ENCODE measurements around the gene COQ8A.

Gene COQ8A

DNA sequence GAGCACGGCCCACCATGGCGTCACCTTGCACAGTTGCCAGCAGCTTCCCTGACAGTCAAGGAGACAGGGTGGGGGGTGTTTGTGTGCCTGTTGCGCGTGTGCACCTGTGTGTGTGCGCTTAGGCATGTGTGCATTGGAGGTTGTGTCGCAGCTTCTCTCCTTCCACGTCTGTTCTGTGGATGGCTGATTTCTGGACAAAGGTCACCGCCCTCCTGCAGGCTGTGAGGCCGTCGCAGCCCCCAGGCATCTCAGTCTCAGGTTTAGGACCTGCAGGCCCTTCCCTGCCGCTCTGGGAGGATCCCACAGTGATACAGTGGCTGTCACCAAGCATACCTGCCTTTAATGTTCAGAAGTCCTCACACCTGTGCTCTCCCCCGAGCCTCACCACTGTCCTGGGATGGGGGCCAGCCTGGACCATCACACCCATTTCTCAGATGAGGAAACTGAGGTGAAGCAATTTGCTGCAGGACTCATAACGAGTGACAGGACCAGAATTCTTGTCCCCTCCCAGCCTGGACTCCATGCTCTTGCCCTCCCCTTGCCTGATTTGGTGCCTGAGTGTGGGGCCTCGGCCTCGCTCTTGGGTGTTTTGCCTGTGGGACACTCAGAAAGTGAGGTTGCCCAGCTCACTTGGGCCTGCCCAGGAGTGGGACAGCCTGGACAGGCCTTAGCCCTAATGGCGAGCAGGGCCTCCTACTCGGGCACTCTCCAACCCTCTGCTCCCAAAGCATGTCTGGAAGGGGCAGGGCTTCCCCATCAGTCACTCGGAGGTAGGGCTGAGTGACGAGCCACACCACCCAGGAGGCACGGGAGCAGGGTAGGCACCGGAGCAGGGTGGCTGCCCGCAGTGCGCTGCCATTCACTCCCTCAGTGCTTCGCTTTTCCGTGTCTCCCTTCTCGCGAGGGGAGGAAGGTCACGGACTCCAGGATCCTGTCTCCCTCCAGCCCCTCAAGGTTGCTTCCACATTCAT lies 22.6 kb downstream of the COQ8A start:
- Histone ChIP-seq H3K4me3 (replicated peaks; ENCODE audit: insufficient read depth, low read length) (no peak overlapping the region), H3K27me3 (ENCODE audit: insufficient read depth, poor library complexity, severe bottlenecking) (no peaks in the 10 kb centered on the region), H3K27ac (replicated peaks) (no peak overlapping the region)
- DNase-seq (ENCODE audit: low read depth in 1 of 2, low spot score in 1 of 2): no peak
- no peak for TF ChIP-seq SPI1 (IDR thresholded peaks at IDR 0.05; ENCODE audit: borderline replicate concordance, low read depth)

DNA sequence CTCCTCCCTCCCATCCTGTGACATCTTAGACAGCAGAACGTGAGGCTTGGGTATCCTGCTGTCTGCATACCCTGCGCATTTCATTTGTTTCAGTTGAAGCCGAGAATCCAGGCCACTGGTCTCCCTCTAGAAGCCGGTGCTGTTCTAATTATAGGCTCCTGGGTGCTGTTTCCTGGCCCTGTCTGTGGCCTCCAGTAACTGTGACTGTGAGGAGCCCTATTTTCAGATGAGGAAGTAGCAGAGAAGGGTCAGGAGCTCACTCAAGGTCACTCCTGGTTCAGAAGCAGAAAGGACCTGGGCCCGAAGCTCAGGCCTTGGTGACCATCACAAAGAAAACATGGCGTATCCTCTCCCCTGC lies 24.0 kb downstream of the COQ8A start:
- TF ChIP-seq, protein P1, sequence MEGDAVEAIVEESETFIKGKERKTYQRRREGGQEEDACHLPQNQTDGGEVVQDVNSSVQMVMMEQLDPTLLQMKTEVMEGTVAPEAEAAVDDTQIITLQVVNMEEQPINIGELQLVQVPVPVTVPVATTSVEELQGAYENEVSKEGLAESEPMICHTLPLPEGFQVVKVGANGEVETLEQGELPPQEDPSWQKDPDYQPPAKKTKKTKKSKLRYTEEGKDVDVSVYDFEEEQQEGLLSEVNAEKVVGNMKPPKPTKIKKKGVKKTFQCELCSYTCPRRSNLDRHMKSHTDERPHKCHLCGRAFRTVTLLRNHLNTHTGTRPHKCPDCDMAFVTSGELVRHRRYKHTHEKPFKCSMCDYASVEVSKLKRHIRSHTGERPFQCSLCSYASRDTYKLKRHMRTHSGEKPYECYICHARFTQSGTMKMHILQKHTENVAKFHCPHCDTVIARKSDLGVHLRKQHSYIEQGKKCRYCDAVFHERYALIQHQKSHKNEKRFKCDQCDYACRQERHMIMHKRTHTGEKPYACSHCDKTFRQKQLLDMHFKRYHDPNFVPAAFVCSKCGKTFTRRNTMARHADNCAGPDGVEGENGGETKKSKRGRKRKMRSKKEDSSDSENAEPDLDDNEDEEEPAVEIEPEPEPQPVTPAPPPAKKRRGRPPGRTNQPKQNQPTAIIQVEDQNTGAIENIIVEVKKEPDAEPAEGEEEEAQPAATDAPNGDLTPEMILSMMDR (IDR thresholded peaks at IDR 0.05; ENCODE audit: insufficient read depth, low read length): no peak
- TF ChIP-seq POLR2AphosphoS5 (IDR thresholded peaks at IDR 0.05; ENCODE audit: low read depth) (no peak), GABPA (IDR thresholded peaks at IDR 0.05; ENCODE audit: low read depth) (no peak), SPI1 (IDR thresholded peaks at IDR 0.05; ENCODE audit: borderline replicate concordance, low read depth) (no peak)
- TF ChIP-seq, protein P2, sequence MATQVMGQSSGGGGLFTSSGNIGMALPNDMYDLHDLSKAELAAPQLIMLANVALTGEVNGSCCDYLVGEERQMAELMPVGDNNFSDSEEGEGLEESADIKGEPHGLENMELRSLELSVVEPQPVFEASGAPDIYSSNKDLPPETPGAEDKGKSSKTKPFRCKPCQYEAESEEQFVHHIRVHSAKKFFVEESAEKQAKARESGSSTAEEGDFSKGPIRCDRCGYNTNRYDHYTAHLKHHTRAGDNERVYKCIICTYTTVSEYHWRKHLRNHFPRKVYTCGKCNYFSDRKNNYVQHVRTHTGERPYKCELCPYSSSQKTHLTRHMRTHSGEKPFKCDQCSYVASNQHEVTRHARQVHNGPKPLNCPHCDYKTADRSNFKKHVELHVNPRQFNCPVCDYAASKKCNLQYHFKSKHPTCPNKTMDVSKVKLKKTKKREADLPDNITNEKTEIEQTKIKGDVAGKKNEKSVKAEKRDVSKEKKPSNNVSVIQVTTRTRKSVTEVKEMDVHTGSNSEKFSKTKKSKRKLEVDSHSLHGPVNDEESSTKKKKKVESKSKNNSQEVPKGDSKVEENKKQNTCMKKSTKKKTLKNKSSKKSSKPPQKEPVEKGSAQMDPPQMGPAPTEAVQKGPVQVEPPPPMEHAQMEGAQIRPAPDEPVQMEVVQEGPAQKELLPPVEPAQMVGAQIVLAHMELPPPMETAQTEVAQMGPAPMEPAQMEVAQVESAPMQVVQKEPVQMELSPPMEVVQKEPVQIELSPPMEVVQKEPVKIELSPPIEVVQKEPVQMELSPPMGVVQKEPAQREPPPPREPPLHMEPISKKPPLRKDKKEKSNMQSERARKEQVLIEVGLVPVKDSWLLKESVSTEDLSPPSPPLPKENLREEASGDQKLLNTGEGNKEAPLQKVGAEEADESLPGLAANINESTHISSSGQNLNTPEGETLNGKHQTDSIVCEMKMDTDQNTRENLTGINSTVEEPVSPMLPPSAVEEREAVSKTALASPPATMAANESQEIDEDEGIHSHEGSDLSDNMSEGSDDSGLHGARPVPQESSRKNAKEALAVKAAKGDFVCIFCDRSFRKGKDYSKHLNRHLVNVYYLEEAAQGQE (IDR thresholded peaks at IDR 0.05; ENCODE audit: insufficient replicate concordance, low read depth): no peak
- DNase-seq (ENCODE audit: low read depth in 1 of 2, low spot score in 1 of 2): peak in 1 of 2 experiments; percentile 34
- no peak overlapping the region for H3K27ac ChIP-seq (replicated peaks)

DNA sequence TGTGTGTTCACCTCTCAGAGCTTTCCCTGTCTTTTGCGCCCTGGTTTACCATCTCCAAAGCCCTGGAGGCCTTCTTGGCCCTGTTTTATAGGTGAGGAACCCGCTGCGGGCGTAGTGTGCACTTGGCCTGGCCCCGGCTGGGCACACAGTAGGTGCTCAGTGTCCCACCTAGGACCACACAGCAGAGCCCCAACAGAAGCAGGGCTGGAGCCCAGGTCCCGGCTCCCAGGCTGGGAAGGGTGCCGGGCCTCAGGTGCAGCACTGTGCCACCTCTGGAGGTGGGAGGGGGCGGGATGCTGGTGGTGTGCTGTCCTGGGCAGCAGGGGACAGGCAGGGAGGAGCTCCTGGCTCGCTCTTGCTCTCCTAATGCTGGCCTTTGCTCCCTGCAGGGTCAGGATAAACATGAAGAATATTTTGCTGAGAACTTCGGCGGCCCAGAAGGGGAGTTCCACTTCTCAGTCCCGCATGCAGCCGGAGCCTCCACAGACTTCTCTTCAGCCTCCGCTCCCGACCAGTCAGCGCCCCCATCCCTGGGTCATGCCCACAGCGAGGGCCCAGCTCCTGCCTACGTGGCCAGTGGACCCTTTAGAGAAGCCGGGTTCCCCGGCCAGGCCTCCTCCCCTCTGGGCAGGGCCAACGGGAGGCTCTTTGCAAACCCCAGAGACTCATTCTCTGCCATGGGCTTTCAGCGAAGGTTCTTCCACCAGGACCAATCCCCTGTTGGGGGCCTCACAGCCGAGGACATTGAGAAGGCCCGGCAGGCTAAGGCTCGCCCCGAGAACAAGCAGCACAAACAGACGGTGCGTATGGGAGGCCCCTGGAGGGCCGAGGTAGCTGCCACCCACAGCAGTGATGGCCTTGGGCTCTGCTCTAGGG lies 24.8 kb downstream of the COQ8A start:
- DNase-seq (ENCODE audit: low read depth in 1 of 2, low spot score in 1 of 2): no peak
- Histone ChIP-seq H3K4me3 (replicated peaks; ENCODE audit: insufficient read depth, low read length) (no peak overlapping the region), H3K27me3 (ENCODE audit: insufficient read depth, poor library complexity, severe bottlenecking) (no peaks in the 10 kb centered on the region), H3K27ac (replicated peaks) (no peak overlapping the region)
- TF ChIP-seq, protein P1 (IDR thresholded peaks at IDR 0.05; ENCODE audit: insufficient read depth, low read length): no peak
- TF ChIP-seq SPI1 (IDR thresholded peaks at IDR 0.05; ENCODE audit: borderline replicate concordance, low read depth) (no peak), POLR2AphosphoS5 (IDR thresholded peaks at IDR 0.05; ENCODE audit: low read depth) (no peak), GABPA (IDR thresholded peaks at IDR 0.05; ENCODE audit: low read depth) (no peak)
- TF ChIP-seq, protein P2 (IDR thresholded peaks at IDR 0.05; ENCODE audit: insufficient replicate concordance, low read depth): no peak

More for the DNA sequence above, 24.0 kb downstream of the COQ8A start:
- Histone ChIP-seq H3K4me3 (replicated peaks; ENCODE audit: insufficient read depth, low read length) (no peak overlapping the region), H3K27me3 (ENCODE audit: insufficient read depth, poor library complexity, severe bottlenecking) (no peaks in the 10 kb centered on the region)
